SIG-M5 (cell line): ENCODE data around the gene SSX2IP.
A peak's percentile ranks its signal among the peaks of the same experiment; 100 is the strongest.
"Not testable (repeated sequence)": the region's sequence is repeated elsewhere in the genome, so short reads cannot be mapped to it uniquely, and the experiment has no call there.

Experiments used
- DNase-seq: peaks from one replicate; lab custom pipeline; 2025; lab: John Stamatoyannopoulos, UW

Gene SSX2IP

DNA sequence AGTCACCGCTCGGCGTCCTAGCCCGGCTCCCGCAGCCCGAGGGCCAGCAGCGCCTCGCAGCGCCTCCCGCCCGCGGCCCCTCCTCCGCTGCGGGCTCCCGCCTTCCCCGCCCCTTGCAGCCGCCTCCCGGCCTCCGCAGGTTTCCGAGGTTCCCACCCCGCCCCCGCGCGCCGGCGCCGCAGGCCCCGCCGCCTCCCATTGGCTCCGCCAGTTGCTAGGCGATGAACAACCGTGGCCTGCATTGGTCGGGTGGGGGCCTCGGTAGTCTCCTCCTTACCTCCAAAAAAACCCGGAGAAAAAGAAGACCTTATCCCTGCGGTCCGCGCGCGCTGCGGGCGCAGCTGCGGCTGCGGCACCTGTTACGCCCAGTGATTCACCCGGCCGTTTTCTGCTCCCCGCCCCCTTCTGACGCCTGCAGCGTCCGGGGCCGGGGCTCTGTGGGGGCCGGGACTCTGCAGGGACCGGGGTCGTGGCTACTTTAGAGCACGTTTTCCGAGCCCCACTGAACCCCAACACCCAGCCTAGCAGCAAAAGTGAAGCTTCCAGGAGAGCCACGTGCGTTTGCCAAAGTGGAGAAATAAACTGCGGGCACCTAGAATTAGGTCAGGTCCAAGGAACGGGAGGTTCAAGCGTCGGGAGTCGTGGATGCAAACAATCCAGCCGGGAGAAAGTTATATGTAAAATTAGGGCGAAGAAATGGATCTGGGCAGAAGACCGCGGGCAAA, at the start of gene SSX2IP:
Gene SSX2IP (minus strand): TSS at position 65 of the 725 bp plus-strand sequence. CDS start 19,242 bp downstream, outside the sequence.
- peak; percentile 54 for DNase-seq

- no peak for DNase-seq
Measured at GRCh38 chr1:84738237-84738636, 48.0 kb upstream of the SSX2IP start.

- no peak for DNase-seq
Measured at GRCh38 chr1:84737590-84737989, 47.3 kb upstream of the SSX2IP start.

GRCh38 chr1:84736944-84737343, 46.7 kb upstream of the SSX2IP start:
- no peak for DNase-seq

DNA sequence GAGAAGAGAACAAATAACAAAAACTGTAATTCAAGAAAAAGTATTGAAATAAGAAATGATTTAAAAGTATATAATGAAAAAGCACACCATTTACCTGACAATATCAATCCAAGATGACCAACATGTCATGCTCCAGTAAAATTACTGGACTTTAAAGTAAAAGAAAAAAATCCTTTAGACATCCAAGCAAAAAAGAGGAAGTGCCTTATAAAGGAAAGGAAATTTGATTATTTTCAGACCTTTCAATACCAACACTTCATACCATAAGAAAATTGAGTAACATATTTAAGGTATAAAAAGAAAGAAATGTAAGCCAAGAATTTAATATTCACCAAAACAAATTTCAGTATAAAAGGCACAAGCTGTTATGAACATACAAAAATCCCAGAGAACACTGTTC, 46.2 kb upstream of the SSX2IP start:
- no peak for DNase-seq

DNA sequence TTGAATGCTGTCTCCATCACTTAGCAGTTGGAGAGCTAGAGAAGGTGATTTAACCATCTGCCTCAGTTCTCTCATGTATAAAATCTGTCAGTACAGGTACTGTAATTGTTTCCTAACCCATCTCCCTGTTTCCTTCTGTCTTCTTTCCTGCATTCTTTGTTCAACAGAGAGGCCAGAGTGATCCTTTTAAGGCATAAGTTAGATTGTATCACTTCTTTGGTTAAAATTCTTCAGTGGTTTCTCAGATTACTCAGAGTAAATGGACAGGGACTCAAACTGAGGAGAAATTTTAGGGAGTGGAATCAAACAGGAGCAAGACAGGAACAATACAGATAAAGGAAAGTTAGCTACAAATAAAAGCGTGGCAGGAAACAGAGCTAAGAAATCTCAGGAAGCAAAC, 45.2 kb upstream of the SSX2IP start:
- no peak for DNase-seq

- no peak for DNase-seq
Measured at GRCh38 chr1:84732520-84732919, 42.3 kb upstream of the SSX2IP start.

GRCh38 chr1:84731519-84731918, 41.3 kb upstream of the SSX2IP start:
- no peak for DNase-seq

DNA sequence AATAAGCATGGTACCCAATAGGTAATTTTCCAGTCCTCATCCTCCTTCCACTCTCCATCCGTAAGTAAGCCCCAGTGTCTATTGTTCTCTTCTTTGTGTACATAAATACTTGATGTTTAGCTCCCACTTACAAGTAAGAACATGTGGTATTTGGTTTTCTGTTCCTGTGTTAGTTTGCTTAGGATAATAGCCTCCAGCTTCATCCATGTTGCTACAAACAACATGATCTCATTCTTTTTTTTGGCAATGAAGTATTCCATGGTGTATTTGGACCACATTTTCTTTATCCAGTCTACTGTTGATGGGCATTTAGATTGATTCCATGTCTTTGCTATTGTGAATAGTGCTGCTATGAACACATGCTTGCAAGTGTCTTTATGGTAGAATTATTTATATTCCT, 37.5 kb upstream of the SSX2IP start:
- not testable (repeated sequence) for DNase-seq

DNA sequence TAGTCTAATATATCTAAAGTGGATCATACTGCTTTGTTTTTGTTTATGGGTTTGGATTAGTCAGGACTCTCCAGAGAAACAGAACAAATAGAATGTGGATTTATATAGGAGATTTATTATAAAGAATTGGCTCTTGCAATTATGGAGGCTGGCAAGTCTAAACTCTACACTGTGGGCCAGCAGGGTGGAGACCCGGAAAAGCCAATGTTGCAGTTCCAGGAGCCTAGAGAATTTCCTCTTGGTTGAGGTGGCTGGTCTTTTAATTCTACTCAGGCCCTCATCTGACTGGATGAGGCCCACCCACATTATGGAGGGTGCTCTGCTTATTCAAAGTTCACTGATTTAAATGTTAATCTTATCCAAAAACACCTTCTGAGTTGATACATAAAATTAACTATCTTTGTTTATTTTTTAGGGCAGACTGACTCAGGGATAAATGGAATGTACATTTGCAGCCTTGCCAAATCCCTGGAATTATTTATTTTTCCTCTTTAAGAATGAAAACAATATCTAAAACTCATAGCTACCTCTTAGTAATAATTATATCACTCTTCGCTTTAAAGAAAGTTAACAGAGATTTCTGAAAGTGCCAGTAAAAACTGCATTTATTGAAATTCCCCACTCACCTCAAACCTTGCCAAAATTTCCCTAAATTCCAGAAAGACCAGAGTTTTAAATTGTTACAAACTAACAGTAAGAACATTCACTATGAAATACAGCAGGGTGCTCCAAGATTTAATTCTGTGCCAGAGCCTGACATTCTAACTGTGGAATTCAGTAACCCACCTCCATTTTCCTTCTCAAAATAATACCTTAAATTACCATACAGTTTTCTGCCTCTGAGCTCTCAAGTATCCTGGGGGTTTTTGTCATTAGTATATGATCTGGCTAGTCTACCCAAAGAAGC, 36.6 kb upstream of the SSX2IP start:
- DNase-seq: no peak

DNA sequence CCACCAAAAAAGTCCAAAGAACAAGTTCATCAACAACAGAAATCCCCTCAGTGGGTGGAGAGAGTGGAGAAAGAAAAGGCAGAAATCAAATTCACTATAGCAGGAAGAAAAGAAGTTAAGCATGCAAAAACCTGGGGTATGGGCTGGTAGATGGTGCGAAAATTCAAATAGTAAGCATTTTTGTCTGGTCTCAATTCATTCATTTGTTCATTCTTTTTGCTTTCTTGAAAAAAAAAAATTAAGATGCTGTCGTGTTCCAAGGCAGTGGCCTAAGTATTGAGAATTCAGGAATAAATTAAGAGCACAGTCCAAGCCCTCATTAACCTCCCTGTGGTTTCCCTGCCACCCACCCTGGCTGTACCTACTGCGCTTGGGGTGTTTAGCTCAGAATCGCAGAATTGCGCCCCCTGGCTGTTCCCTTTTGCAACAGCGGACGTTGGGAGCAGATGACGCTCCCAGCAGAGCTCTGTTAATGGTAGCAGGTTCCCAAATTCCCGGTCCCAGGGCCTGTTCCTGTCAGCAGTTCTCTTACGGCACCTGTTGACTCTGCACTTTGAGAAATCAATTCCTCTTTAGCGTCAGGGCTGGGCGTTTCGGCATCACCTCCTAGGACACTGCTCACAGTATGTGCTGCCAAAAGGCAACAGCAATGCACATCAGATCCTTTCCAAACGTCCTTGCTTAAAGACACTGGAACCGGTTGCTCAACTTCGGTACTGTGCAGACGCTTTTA, 34.0 kb upstream of the SSX2IP start:
- no peak for DNase-seq

- DNase-seq: no peak
Measured at GRCh38 chr1:84722794-84723193, 32.5 kb upstream of the SSX2IP start.

- not testable (repeated sequence) for DNase-seq
Measured at GRCh38 chr1:84721872-84722271, 31.6 kb upstream of the SSX2IP start.

GRCh38 chr1:84721152-84721551, 30.9 kb upstream of the SSX2IP start:
- DNase-seq: no peak

DNA sequence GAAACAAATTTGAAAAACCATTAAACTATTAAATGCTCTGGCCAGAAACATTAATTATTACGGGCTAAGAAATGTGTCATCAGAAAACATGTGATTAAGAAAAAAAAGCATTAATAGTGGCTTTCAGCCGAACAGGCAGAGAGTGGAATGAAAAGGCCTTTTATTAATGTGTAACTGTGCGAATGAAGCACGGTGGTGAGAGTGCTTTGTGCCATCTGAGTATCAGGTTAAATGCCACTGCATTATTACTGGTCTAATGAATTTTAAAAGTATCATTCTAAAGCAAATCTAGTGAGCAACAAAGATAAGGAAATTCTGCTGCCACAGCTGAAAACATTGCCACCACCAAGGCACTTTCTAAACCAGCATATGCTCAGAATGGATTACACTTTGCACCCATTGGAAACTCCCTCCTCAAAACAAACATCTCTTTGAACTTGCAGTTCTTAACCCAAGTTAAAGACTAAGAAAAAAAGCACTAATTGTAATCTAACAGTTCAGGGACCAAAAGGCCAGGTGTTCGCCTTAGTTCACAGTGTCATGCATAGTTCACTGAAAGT, 30.0 kb upstream of the SSX2IP start:
- no peak for DNase-seq

- no peak for DNase-seq
Measured at GRCh38 chr1:84719543-84720217, 29.4 kb upstream of the SSX2IP start.

GRCh38 chr1:84715342-84716019, 25.2 kb upstream of the SSX2IP start:
- no peak for DNase-seq

DNA sequence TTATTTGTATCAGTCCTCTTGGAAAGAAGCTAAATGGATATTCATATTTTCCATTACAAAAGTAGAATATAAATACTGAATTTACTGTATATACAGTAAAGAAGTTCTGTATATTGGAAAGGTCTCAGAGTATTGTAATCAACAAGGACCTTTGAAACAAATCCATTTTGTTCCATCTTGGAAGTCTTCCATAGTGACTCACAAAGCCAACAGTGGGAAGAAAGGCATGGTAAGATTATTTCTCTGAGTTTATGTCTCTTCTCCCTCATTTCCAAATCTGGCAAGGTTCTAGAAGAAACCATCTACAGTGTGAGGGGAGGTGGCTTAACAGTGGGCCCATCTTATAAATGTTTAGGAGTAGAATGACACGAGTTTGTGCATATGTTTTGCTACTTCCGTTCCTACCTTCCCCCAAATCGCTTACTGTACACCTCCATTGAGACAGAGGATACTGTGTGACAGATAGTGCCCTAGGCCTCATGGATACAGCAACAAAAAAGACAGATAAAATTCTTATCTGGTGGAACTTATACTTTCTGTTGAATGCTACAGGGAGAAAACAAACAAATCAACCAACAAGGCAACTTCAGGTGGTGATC, 22.1 kb upstream of the SSX2IP start:
- no peak for DNase-seq

GRCh38 chr1:84711869-84712268, 21.6 kb upstream of the SSX2IP start:
- no peak for DNase-seq

GRCh38 chr1:84711121-84711520, 20.9 kb upstream of the SSX2IP start:
- DNase-seq: no peak

GRCh38 chr1:84709131-84709530, 18.9 kb upstream of the SSX2IP start:
- DNase-seq: no peak
